ENCODE data around the gene AUTS2. TPM values are rescaled to one million over a fixed set of nuclear protein-coding genes. Genes with fewer than 3 reads are reported as not detected.

AUTS2 gene
- total and polyA plus RNA-seq, 2 of the 8 experiments (the other 6 are each of a cell fraction or from before 2014, with no cell fraction given), result 25.9 to 101 TPM

GRCh38 chr7:70730451-70731110 lies 1132.3 kb downstream of the AUTS2 start:
- Histone ChIP-seq H3K14ac (ENCODE audit: insufficient read length) (no peak overlapping the region), H3K23me2 (ENCODE audit: low read depth, low read length) (no peaks in the 10 kb centered on the region), H4K20me1 (replicated peaks in 1 of 2; ENCODE audit: control insufficient read depth in 1 of 2, insufficient read depth in 2 of 2, low read length in 2 of 2) (peaks cover 3 to 11% of the 10 kb centered on the region in 2 experiments), H3K79me1 (ENCODE audit: low read depth, low read length) (peaks cover 9% of the 10 kb centered on the region), H2BK15ac (ENCODE audit: low read length) (no peak overlapping the region), H3K18ac (ENCODE audit: extremely low read depth, low read length) (no peak overlapping the region), H3K56ac (replicated peaks; ENCODE audit: insufficient read length, low read depth, low read length) (no peak overlapping the region), H3K23ac (ENCODE audit: insufficient read length) (no peak overlapping the region), H4K8ac (ENCODE audit: extremely low read depth, insufficient read depth, low read length) (no peak overlapping the region), H3K4me3 (ENCODE audit: extremely low read depth in 1 of 4, insufficient read depth in 2 of 4, low read depth in 3 of 4, low read length in 4 of 4) (no peak overlapping the region), H4K5ac (ENCODE audit: insufficient read length, low read depth, low read length) (no peak overlapping the region), H4K91ac (replicated peaks; ENCODE audit: insufficient read length, low read length) (no peak overlapping the region), H3K4me2 (ENCODE audit: insufficient read depth in 1 of 2, low read depth in 2 of 2, low read length in 2 of 2) (no peak overlapping the region), H3K4ac (replicated peaks; ENCODE audit: insufficient read length, low read depth, low read length) (no peak overlapping the region), H2BK120ac (replicated peaks; ENCODE audit: low read depth, low read length) (no peak overlapping the region), H2BK5ac (ENCODE audit: low read depth, low read length) (no peak overlapping the region), H3K9ac (replicated peaks in 1 of 4; ENCODE audit: extremely low read depth in 1 of 4, low read depth in 3 of 4, low read length in 3 of 4) (no peak overlapping the region), H2BK20ac (ENCODE audit: low read length) (0 out of 2 replicates have a peak overlapping the region, but pooled peaks have one; percentile 35), H2AK5ac (ENCODE audit: low read depth, low read length) (no peak overlapping the region), H3K9me3 (ENCODE audit: insufficient read depth in 2 of 2, low read depth in 1 of 2, low read length in 1 of 2) (0 out of 4 replicates have a peak, but pooled peaks cover 0 to 3% of the 10 kb centered on the region in 2 experiments), H3K27ac (ENCODE audit: low read depth, low read length) (no peak overlapping the region), H2AFZ (ENCODE audit: low read length) (no peak overlapping the region), H3K27me3 (replicated peaks in 1 of 4; ENCODE audit: control insufficient read depth in 3 of 4, extremely low read depth in 1 of 4, insufficient read depth in 3 of 4, low read length in 3 of 4) (no peaks in the 10 kb centered on the region), H2BK12ac (ENCODE audit: low read depth, low read length) (no peak overlapping the region), H3K4me1 (replicated peaks in 1 of 4; ENCODE audit: control insufficient read depth in 3 of 4, insufficient read depth in 4 of 4, low read length in 3 of 4) (peaks cover 4 to 34% (median 23%) of the 10 kb centered on the region in 4 experiments), H3K79me2 (ENCODE audit: control insufficient read depth in 1 of 2, insufficient read depth in 2 of 2, low read length in 2 of 2) (peaks cover 19 to 93% of the 10 kb centered on the region in 2 experiments; a peak in 3 of 4 replicates), H3K36me3 (ENCODE audit: control insufficient read depth in 2 of 4, insufficient read depth in 4 of 4, low read length in 3 of 4) (peaks cover 0 to 14% (median 3%) of the 10 kb centered on the region in 4 experiments; a peak in 1 of 8 replicates)
- WGBS, 2 experiments (ENCODE audit: extremely low coverage in 1 of 2, insufficient coverage in 1 of 2, insufficient read length in 1 of 2, insufficient replicate concordance in 2 of 2, low coverage in 1 of 2, low lambda C conversion rate in 2 of 2, missing lambda C conversion rate in 1 of 2), result 82% methylated on average over 7 of the region's 7 CpGs; no CpG with 5 or more reads in 1 of the 2 experiments
- no peak for TF ChIP-seq PHF8 (conservative IDR thresholded peaks at IDR 0.05; ENCODE audit: low read depth, low read length)
- TF ChIP-seq TEAD4 (IDR thresholded peaks at IDR 0.05; ENCODE audit: low read depth, low read length), result no peak
- TF ChIP-seq BCL11A (IDR thresholded peaks at IDR 0.05; ENCODE audit: low read depth in 2 of 2, low read length in 2 of 2), result no peak
- no peak for TF ChIP-seq SP4 (IDR thresholded peaks at IDR 0.05; ENCODE audit: low read length)
- no peak for TF ChIP-seq ASH2L (IDR thresholded peaks at IDR 0.05; ENCODE audit: low read length)
- no peak for TF ChIP-seq RNF2 (IDR thresholded peaks at IDR 0.05; ENCODE audit: borderline replicate concordance, low read depth, low read length, missing control alignments, poor library complexity, severe bottlenecking)
- no peak for TF ChIP-seq NANOG (IDR thresholded peaks at IDR 0.05; ENCODE audit: insufficient read depth, low read depth, low read length, poor library complexity, severe bottlenecking)
- no peak for FAIRE-seq
- POLR2A ChIA-PET (ENCODE audit: partially characterized antibody), result no interaction called here
- DNase-seq (ENCODE audit: low read depth in 1 of 2, low spot score in 2 of 2), result no peak
- CTCF ChIA-PET (ENCODE audit: partially characterized antibody), result no interaction called here
